ENCODE data around the gene ARHGAP9.

ARHGAP9 gene

DNA sequence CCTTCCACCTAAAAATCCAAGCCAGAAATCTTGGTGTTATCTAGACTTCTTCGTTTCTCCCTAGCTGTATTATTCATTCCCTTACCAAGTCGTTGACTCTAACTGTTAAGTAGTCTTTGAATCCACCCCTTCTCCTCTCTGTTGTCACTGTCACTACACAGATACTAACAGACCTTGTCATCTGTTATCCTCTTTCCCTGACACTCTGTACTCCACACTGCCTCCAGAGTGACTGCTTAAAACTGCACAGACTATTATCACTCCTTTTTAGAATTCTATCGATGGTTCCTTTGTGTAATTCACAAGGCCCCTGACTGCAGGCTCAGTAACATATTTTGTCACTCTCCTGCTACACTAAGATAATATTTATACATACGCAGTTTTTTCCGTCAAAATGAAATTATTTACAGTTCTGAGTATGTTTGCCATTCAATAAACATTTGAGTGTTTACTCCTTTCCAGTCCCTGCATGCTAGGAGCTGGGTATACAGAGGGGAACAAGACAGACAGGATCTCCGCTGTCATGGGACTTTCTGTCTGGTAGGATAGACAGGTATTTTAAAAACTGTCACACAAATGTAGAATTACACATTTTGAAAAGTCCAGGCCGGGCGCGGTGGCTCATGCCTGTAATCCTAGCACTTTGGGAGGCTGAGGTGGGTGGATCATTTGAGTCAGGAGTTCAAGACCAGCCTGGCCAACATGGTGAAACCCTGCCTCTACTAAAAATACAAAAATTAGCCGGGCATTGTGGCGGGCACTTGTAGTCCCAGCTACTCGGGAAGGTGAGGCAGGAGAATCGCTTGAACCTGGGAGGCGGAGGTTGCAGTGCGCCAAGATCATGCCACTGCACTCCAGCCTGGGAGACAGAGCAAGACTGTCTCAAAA, 12.0 kb upstream of the ARHGAP9 start:
- TF ChIP-seq, protein P1, sequence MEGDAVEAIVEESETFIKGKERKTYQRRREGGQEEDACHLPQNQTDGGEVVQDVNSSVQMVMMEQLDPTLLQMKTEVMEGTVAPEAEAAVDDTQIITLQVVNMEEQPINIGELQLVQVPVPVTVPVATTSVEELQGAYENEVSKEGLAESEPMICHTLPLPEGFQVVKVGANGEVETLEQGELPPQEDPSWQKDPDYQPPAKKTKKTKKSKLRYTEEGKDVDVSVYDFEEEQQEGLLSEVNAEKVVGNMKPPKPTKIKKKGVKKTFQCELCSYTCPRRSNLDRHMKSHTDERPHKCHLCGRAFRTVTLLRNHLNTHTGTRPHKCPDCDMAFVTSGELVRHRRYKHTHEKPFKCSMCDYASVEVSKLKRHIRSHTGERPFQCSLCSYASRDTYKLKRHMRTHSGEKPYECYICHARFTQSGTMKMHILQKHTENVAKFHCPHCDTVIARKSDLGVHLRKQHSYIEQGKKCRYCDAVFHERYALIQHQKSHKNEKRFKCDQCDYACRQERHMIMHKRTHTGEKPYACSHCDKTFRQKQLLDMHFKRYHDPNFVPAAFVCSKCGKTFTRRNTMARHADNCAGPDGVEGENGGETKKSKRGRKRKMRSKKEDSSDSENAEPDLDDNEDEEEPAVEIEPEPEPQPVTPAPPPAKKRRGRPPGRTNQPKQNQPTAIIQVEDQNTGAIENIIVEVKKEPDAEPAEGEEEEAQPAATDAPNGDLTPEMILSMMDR (IDR thresholded peaks at IDR 0.05; ENCODE audit: low read depth, low read length) = no peak
- no peak for DNase-seq (ENCODE audit: extremely low read depth, low read depth)

DNA sequence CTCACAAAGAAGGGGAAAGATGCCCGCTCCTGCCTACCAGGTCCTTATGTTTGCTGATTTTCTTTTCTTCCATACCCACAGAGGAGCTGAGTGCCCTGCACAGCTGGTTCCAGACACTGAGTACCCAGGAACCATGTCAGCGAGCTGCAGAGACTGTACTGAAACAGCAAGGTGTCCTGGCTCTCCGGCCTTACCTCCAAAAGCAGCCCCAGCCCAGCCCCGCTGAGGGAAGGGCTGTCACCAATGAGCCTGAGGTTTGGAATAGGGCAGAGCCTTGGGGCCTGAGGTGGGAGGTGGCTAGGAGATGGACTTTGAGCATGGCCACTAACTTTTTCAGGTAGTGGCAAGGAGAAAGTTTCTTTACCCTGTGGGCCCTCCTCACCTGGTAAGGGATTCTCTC, 10.5 kb upstream of the ARHGAP9 start:
- DNase-seq (ENCODE audit: extremely low read depth, low read depth) = no peak
- TF ChIP-seq, protein P1 (IDR thresholded peaks at IDR 0.05; ENCODE audit: low read depth, low read length) = no peak

DNA sequence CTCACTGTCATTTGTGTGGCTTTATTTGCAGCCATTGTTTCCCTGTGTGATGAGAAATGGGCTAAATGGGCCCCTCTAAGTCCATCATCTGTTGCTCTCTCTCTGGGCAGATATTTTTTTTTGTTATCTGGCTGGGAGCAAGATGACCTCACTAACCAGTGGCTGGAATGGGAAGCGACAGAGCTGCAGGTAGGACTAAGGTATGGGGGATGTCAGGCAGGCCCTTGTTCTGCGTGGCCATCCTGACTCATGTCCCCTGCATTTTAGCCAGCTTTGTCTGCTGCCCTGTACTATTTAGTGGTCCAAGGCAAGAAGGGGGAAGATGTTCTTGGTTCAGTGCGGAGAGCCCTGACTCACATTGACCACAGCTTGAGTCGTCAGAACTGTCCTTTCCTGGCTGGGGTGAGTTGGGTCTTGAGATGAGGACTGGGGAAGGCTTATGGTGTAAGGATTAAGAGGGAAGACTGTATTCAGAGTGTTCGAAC, 9.5 kb upstream of the ARHGAP9 start:
- DNase-seq (ENCODE audit: extremely low read depth, low read depth) = no peak
- TF ChIP-seq, protein P1 (IDR thresholded peaks at IDR 0.05; ENCODE audit: low read depth, low read length) = no peak

DNA sequence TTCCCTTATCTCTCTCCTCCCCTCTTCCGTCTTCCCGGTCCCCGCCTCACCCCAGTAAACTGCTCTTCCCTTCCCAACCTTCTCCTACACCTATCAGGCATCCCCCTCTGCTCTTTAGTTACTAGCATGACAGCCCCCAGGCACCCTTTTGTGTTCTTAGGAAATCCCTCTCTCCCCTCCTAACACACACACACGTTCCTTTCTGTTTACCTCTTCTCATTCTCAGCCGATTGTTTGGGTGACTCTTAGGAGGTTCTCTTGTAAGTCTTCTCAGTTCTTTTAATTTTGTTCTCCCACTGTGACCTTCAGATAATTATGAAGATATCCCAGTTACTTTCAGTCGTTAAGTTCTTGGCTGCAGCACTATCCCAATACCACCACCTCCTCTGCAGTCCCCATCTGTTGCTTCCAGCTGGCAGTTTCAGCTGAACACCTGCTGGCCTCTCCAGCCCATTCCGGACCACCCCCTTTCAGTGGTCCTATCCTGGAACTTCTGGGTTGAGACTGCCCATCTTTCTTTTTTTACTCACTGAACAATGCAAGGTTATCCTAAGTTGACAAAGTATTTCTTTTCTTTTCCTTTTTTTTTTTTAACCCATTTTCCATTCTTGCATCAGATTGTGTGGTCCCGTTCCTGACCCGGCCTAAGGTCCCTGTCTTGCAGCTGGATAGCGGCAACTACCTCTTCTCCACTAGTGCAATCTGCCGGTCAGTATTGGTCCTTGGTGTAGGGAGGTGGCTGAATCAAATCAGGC, 8.9 kb upstream of the ARHGAP9 start:
- TF ChIP-seq, protein P1 (IDR thresholded peaks at IDR 0.05; ENCODE audit: low read depth, low read length) = no peak
- DNase-seq (ENCODE audit: extremely low read depth, low read depth) = no peak

DNA sequence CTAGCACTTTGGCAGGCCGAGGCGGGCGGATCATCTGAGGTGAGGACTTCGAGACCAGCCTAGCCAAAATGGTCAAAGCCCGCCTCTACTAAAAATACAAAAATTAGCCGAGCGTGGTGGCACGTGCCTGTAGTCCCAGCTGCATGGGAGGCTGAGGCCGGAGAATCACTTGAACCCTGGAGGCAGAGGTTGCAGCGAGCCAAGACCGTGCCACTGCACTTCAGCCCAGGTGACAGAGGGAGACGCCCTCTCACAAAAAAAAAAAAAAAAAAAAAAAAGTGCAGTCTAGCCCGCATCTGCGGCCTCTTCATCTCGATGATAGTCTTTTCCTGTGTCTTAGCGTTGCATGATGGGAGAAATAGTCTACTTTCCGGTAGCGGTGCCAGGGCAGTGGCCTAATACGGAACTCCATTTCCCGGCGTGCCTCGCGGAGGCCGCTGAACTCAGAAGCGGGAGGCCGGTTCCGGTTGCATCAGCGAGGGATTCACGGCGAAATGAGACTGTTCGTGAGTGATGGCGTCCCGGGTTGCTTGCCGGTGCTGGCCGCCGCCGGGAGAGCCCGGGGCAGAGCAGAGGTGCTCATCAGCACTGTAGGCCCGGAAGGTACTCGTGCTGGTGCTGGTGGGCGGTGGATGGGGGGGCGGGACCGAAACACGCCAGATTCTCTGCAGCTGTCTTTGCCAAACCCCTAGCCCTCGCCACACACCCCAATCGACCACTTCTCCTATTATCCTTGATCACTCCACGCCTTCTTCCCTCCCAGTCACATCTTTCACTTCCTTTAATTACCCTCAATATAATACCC, 8.1 kb upstream of the ARHGAP9 start, which contains the start of gene MARS1:
Gene MARS1, plus strand, starts transcription at position 472 of the 805 bp plus-strand sequence. Its CDS starts 23 bp downstream, at position 495.
- DNase-seq (ENCODE audit: extremely low read depth, low read depth) = peak; percentile 90
- TF ChIP-seq, protein P1 (IDR thresholded peaks at IDR 0.05; ENCODE audit: low read depth, low read length) = no peak

DNA sequence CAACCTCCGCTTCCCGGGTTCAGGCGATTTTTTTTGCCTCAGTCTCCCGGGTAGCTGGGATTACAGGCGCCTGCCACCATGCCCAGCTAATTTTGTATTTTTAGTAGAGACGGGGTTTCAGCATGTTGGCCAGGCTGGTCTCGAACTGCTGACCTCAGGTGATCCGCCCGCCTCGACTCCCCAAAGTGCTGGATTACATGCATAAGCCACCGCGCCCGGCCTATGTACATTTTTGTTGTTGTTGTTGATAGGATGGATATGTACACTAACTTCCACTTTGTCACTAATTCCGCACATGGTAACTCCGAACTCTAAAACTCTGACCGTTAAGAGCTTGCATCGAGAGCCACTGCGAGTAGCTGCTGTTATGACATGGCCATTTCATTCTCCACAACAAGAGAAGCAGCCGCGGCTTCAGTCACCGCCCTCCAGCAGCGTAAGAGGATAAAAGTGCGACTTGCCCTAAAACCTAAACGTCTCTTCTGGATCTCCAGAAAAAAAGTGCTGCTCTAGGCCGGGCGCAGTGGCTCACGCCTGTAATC, 7.5 kb upstream of the ARHGAP9 start:
- DNase-seq (ENCODE audit: extremely low read depth, low read depth) = no peak
- TF ChIP-seq, protein P1 (IDR thresholded peaks at IDR 0.05; ENCODE audit: low read depth, low read length) = no peak

Measured in AG09319 (cell line).